Activated CD8-positive, alpha-beta T cell treated with anti-CD3 and anti-CD28 coated beads, Interleukin-2, amount 10 ng/mL, durations not matched to agents 7 days and 5 days (primary cell): ENCODE results near the gene RUSF1. TPM values are rescaled to one million over a fixed set of nuclear protein-coding genes. Genes with fewer than 3 reads are reported as not detected.
"Not testable (repeated sequence)": the region's sequence is repeated elsewhere in the genome, so short reads cannot be mapped to it uniquely, and the experiment has no call there.

ENCODE experiments used
- ATAC-seq: fragments of 150-1000 bp; cut with Tn5 transposase; one replicate; pipeline ENCODE4 v1.10.0; 2021; ENCODE audit warnings: moderate library complexity
- CTCF ChIA-PET: fragments of 350-600 bp; sonication (Branson Sonifier 250); formaldehyde crosslinking; loops from one replicate; lab custom pipeline; 2021; ENCODE audit warnings: antibody characterized with exemption; lab: Charles Lee
- POLR2A ChIA-PET: fragments of 350-600 bp; sonication (Branson Sonifier 250); formaldehyde crosslinking; loops from one replicate; lab custom pipeline; 2021; ENCODE audit warnings: antibody characterized with exemption; lab: Charles Lee
- DNase-seq: peaks from one replicate; pipeline ENCODE4 v3.0.0-alpha.2; 2020
- H3K27ac Mint-ChIP-seq: one replicate; pipeline ENCODE4 v1.8.0; 2021; ENCODE audit warnings: mild to moderate bottlenecking, mixed read lengths
- H3K27me3 Mint-ChIP-seq: one replicate; pipeline ENCODE4 v1.8.0; 2021; ENCODE audit warnings: low read depth, mixed read lengths
- H3K36me3 Mint-ChIP-seq: one replicate; pipeline ENCODE4 v1.8.0; 2021; ENCODE audit warnings: low read depth, mixed read lengths
- H3K4me1 Mint-ChIP-seq: one replicate; pipeline ENCODE4 v1.8.0; 2021; ENCODE audit warnings: low read depth, mixed read lengths
- H3K4me3 Mint-ChIP-seq: one replicate; pipeline ENCODE4 v1.8.0; 2021; ENCODE audit warnings: mild to moderate bottlenecking, mixed read lengths
- H3K9me3 Mint-ChIP-seq: one replicate; pipeline ENCODE4 v1.8.0; 2022; ENCODE audit warnings: mixed read lengths; ENCODE audit not compliant: insufficient read depth
- total RNA-seq, 2 experiments: library from RNA; stranded (reverse); gene quantifications; one replicate each; pipeline ENCODE4 v1.2.3, GENCODE V29; 2021

RUSF1 gene
- total RNA-seq, 2 experiments from 2014 or later, result 31.7 to 32.8 TPM

- CTCF ChIA-PET, result interaction anchor here (0.8 to 7.1 kb wide), 20 partner anchors 16 to 416 kb away, joined by 3 to 76 read pairs (median 4); partner anchors contain the start of genes FUS, ITGAX, ZNF267 and ZNF843
- Mint-ChIP-seq H3K4me1 (peaks cover 52% of the 10 kb centered on the region), H3K27me3 (no peaks in the 10 kb centered on the region), H3K9me3 (no peaks in the 10 kb centered on the region), H3K27ac (peak overlapping the region; percentile 99), H3K36me3 (peaks cover 39% of the 10 kb centered on the region), H3K4me3 (peak overlapping the region; percentile 91)
- POLR2A ChIA-PET, result interaction anchor here (0.7 to 4.5 kb wide), 22 partner anchors 14 to 417 kb away, joined by 3 to 30 read pairs (median 4); partner anchors contain the start of genes FUS, KAT8, PYCARD and RUSF1
- ATAC-seq (peak; percentile 30), DNase-seq (peak; percentile 87)
Measured at GRCh38 chr16:31458073-31458843, 49.9 kb downstream of the RUSF1 start.

GRCh38 chr16:31456988-31457360 is 51.2 kb downstream of the RUSF1 start:
- ATAC-seq, result no peak
- DNase-seq, result no peak
- no peaks in the 10 kb centered on the region for H3K9me3 Mint-ChIP-seq
- ChIA-PET POLR2A (interaction anchor here (1.2 to 2.9 kb wide), 3 partner anchors 18 to 272 kb away, joined by 3 to 13 read pairs (median 4); partner anchors contain the start of gene RUSF1), CTCF (interaction anchor here (0.7 to 7.1 kb wide), 8 partner anchors 14 to 471 kb away, joined by 3 to 76 read pairs (median 6); partner anchors contain the start of genes ZNF267 and ZNF843)
- H3K36me3 Mint-ChIP-seq, result peaks cover 34% of the 10 kb centered on the region
- no peaks in the 10 kb centered on the region for H3K27me3 Mint-ChIP-seq
- peaks cover 57% of the 10 kb centered on the region for H3K4me1 Mint-ChIP-seq
- peak overlapping the region; percentile 91 for H3K4me3 Mint-ChIP-seq
- H3K27ac Mint-ChIP-seq, result peak overlapping the region; percentile 20

GRCh38 chr16:31455601-31456314 is 52.4 kb downstream of the RUSF1 start:
- peak overlapping the region; percentile 66 for H3K27ac Mint-ChIP-seq
- no peak for ATAC-seq
- H3K36me3 Mint-ChIP-seq, result peaks cover 31% of the 10 kb centered on the region
- no peaks in the 10 kb centered on the region for H3K9me3 Mint-ChIP-seq
- peak overlapping the region; percentile 36 for H3K4me3 Mint-ChIP-seq
- POLR2A ChIA-PET, result interaction anchor here (0.7 to 1.3 kb wide), 3 partner anchors 257 to 422 kb away, joined by 3 to 4 read pairs (median 3); partner anchors contain the start of gene ZNF267
- DNase-seq, result peak; percentile 55
- peaks cover 61% of the 10 kb centered on the region for H3K4me1 Mint-ChIP-seq
- H3K27me3 Mint-ChIP-seq, result no peaks in the 10 kb centered on the region
- CTCF ChIA-PET, result interaction anchor here (0.6 to 7.1 kb wide), 14 partner anchors 11 to 470 kb away, joined by 3 to 76 read pairs (median 5); partner anchors contain the start of gene ZNF843

GRCh38 chr16:31453255-31454204 is 54.7 kb downstream of the RUSF1 start:
- Mint-ChIP-seq H3K4me3 (no peak overlapping the region), H3K36me3 (peaks cover 28% of the 10 kb centered on the region), H3K27me3 (no peaks in the 10 kb centered on the region), H3K9me3 (no peaks in the 10 kb centered on the region), H3K4me1 (peaks cover 56% of the 10 kb centered on the region), H3K27ac (no peak overlapping the region)
- ChIA-PET POLR2A (interaction anchor here (0.6 kb wide), 1 partner anchor 9 kb away, joined by 4 read pairs; no protein-coding TSS in a partner anchor), CTCF (interaction anchor here (1.4 to 2.8 kb wide), 3 partner anchors 71 to 416 kb away, joined by 3 to 12 read pairs (median 3); no protein-coding TSS in a partner anchor)
- DNase-seq, result no peak
- ATAC-seq, result no peak

GRCh38 chr16:31452631-31453106 is 55.5 kb downstream of the RUSF1 start:
- Mint-ChIP-seq H3K4me1 (peaks cover 49% of the 10 kb centered on the region), H3K27ac (no peak overlapping the region), H3K36me3 (peaks cover 22% of the 10 kb centered on the region), H3K27me3 (no peaks in the 10 kb centered on the region), H3K4me3 (no peak overlapping the region), H3K9me3 (no peaks in the 10 kb centered on the region)
- CTCF ChIA-PET, result interaction anchor here (1.4 to 2.8 kb wide), 4 partner anchors 8 to 417 kb away, joined by 3 to 12 read pairs (median 9); partner anchors contain the start of gene ZNF843
- DNase-seq (no peak), ATAC-seq (no peak)
- POLR2A ChIA-PET, result no interaction called here

DNA sequence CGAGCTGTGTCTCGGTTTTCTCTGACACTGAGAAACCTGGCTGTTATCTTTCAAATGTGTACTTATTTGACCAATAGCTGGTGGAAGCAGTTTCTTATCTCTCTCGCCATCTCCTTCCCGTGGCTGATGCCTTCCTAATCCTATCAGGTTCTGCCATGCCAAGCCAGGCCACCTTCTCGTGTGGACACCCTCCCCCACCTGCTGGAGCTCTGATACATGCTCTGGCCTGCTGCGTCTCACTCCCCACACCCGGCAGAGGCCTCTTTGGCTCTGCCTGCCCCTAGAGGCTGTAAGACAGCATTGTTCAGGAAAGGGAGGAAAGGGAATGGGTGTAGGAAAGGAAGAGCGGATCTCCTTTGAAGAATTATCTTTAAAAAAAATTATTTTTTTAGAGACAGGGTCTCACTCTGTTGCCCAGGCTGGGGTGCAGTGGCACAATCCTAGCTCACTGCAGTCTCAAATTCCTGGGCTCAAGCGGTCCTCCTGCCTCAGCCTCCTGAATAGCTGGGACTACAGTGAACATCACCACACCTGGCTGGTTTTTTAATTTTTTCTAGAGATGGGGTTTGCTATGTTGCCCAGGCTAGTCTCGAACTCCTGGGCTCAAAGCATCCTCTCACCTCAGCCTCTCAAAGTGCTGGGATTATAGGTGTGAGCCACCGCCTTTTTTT is 56.4 kb downstream of the RUSF1 start:
- H3K9me3 Mint-ChIP-seq, result no peaks in the 10 kb centered on the region
- POLR2A ChIA-PET, result interaction anchor here (0.6 kb wide), 1 partner anchor 82 kb away, joined by 4 read pairs; no protein-coding TSS in a partner anchor
- no peak for ATAC-seq
- no peak overlapping the region for H3K4me3 Mint-ChIP-seq
- no peak for DNase-seq
- CTCF ChIA-PET, result interaction anchor here (1.0 to 2.8 kb wide), 6 partner anchors 9 to 310 kb away, joined by 3 to 12 read pairs (median 6); partner anchors contain the start of gene ZNF843
- H3K36me3 Mint-ChIP-seq, result peaks cover 16% of the 10 kb centered on the region
- H3K27me3 Mint-ChIP-seq, result no peaks in the 10 kb centered on the region
- H3K4me1 Mint-ChIP-seq, result peaks cover 42% of the 10 kb centered on the region
- no peak overlapping the region for H3K27ac Mint-ChIP-seq

DNA sequence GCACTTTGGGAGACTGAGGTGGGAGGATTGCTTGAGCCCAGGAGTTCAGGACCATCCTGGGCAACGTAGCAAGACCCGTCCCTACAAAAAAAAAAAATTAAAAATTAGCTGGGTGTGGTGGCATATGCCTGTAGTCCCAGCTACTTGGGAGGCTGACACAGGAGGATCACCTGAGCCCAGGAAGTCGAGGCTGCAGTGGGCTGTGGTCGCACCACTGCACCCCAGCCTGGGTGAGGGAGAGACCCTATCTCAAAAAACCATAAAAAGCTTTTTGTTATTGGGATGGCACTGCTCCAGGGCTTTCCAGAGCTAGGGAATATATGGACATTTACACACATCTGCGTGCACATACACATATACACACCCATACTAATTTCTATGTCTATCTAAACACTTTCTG is 57.0 kb downstream of the RUSF1 start:
- H3K36me3 Mint-ChIP-seq, result peaks cover 14% of the 10 kb centered on the region
- ATAC-seq (no peak), DNase-seq (no peak)
- no peaks in the 10 kb centered on the region for H3K27me3 Mint-ChIP-seq
- ChIA-PET CTCF (interaction anchor here (1.0 to 2.8 kb wide), 6 partner anchors 8 to 309 kb away, joined by 3 to 12 read pairs (median 6); partner anchors contain the start of gene ZNF843), POLR2A (interaction anchor here (0.6 kb wide), 1 partner anchor 82 kb away, joined by 4 read pairs; no protein-coding TSS in a partner anchor)
- H3K4me1 Mint-ChIP-seq, result peaks cover 37% of the 10 kb centered on the region
- no peaks in the 10 kb centered on the region for H3K9me3 Mint-ChIP-seq
- no peak overlapping the region for H3K4me3 Mint-ChIP-seq
- no peak overlapping the region for H3K27ac Mint-ChIP-seq

GRCh38 chr16:31445931-31446330 is 62.3 kb downstream of the RUSF1 start:
- POLR2A ChIA-PET, H3K27me3 Mint-ChIP-seq, CTCF ChIA-PET, H3K9me3 Mint-ChIP-seq, H3K27ac Mint-ChIP-seq, H3K4me3 Mint-ChIP-seq, DNase-seq, ATAC-seq, H3K36me3 Mint-ChIP-seq: not testable (repeated sequence)
- H3K4me1 Mint-ChIP-seq, result peaks cover 18% of the 10 kb centered on the region

DNA sequence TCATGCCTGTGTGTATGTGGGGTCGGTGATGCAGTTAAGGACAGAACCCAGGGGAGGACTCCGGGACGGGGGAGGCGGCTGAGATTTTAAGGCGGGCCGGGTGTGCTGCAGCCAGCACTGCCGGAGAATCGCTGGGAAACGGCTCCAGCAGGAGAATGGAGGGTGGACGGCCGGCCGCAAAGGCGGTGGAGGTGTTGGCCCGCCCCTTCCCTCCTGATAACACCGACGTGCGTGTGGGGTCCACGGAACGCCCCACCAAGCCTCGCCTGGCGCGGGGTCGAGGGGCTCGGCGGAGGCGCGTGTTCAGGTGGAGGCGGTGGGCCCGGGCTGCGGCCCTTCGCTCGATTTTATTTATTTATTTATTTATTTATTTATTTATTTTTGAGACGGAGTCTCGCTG is 66.2 kb downstream of the RUSF1 start:
- peaks cover 32% of the 10 kb centered on the region for H3K4me1 Mint-ChIP-seq
- CTCF ChIA-PET, result interaction anchor here (0.6 to 5.1 kb wide), 17 partner anchors 10 to 457 kb away, joined by 3 to 42 read pairs (median 6); partner anchors contain the start of genes ARMC5, HSD3B7, PYCARD and PYDC1
- H3K4me3 Mint-ChIP-seq, result peak overlapping the region; percentile 75
- ATAC-seq, result no peak
- no peak for DNase-seq
- POLR2A ChIA-PET, result interaction anchor here (0.6 to 2.5 kb wide), 7 partner anchors 16 to 262 kb away, joined by 3 to 11 read pairs (median 4); partner anchors contain the start of genes ARMC5, FUS and PYCARD
- H3K9me3 Mint-ChIP-seq, result no peaks in the 10 kb centered on the region
- H3K27me3 Mint-ChIP-seq, result peaks cover 5% of the 10 kb centered on the region
- H3K27ac Mint-ChIP-seq, result peak overlapping the region; percentile 54
- H3K36me3 Mint-ChIP-seq, result no peaks in the 10 kb centered on the region
